ENCODE results near the gene ADIPOR2. TPM values are rescaled to one million over a fixed set of nuclear protein-coding genes. Genes with fewer than 3 reads are reported as not detected.
"Not testable (repeated sequence)": the region's sequence is repeated elsewhere in the genome, so short reads cannot be mapped to it uniquely, and the experiment has no call there.

The ADIPOR2 gene
- polyA plus RNA-seq, 3 donors: 45.9 to 50.6 (median 47.0) TPM

GRCh38 chr12:1817928-1818327 lies 127.1 kb downstream of the ADIPOR2 start:
- DNase-seq (ENCODE audit: extremely low read depth in 1 of 11, low read depth in 9 of 11, low spot score in 4 of 11): not testable (repeated sequence)

GRCh38 chr12:1819050-1819449 lies 128.2 kb downstream of the ADIPOR2 start:
- no peak for DNase-seq (ENCODE audit: extremely low read depth in 1 of 11, low read depth in 9 of 11, low spot score in 4 of 11)

GRCh38 chr12:1819571-1819970 lies 128.7 kb downstream of the ADIPOR2 start:
- DNase-seq (ENCODE audit: extremely low read depth in 1 of 11, low read depth in 9 of 11, low spot score in 4 of 11): no peak

GRCh38 chr12:1820191-1820895 lies 129.5 kb downstream of the ADIPOR2 start, which contains the start of gene LRTM2:
Gene LRTM2, plus strand, starts transcription at chr12:1820565. Its CDS starts 7,584 bp downstream, at chr12:1828149.
- no peak for DNase-seq (ENCODE audit: extremely low read depth in 1 of 11, low read depth in 9 of 11, low spot score in 4 of 11)

GRCh38 chr12:1820896-1821291 lies 130.0 kb downstream of the ADIPOR2 start:
- DNase-seq (ENCODE audit: extremely low read depth in 1 of 11, low read depth in 9 of 11, low spot score in 4 of 11): no peak

- no peak for DNase-seq (ENCODE audit: extremely low read depth in 1 of 11, low read depth in 9 of 11, low spot score in 4 of 11)
These were observed 130.9 kb downstream of the ADIPOR2 start for GRCh38 chr12:1821805-1822204.

GRCh38 chr12:1822699-1823098 lies 131.8 kb downstream of the ADIPOR2 start:
- DNase-seq (ENCODE audit: extremely low read depth in 1 of 11, low read depth in 9 of 11, low spot score in 4 of 11): no peak

GRCh38 chr12:1823237-1823636 lies 132.4 kb downstream of the ADIPOR2 start:
- DNase-seq (ENCODE audit: extremely low read depth in 1 of 11, low read depth in 9 of 11, low spot score in 4 of 11): no peak

- DNase-seq (ENCODE audit: extremely low read depth in 1 of 11, low read depth in 9 of 11, low spot score in 4 of 11): no peak
These were observed 134.7 kb downstream of the ADIPOR2 start for GRCh38 chr12:1825382-1826102.

GRCh38 chr12:1826401-1826800 lies 135.5 kb downstream of the ADIPOR2 start:
- no peak for DNase-seq (ENCODE audit: extremely low read depth in 1 of 11, low read depth in 9 of 11, low spot score in 4 of 11)

GRCh38 chr12:1826867-1827705 lies 136.2 kb downstream of the ADIPOR2 start:
- DNase-seq (ENCODE audit: extremely low read depth in 1 of 11, low read depth in 9 of 11, low spot score in 4 of 11): no peak

GRCh38 chr12:1827826-1828805 lies 137.2 kb downstream of the ADIPOR2 start:
- no peak for DNase-seq (ENCODE audit: extremely low read depth in 1 of 11, low read depth in 9 of 11, low spot score in 4 of 11)

GRCh38 chr12:1828856-1829255 lies 138.0 kb downstream of the ADIPOR2 start:
- DNase-seq (ENCODE audit: extremely low read depth in 1 of 11, low read depth in 9 of 11, low spot score in 4 of 11): no peak

GRCh38 chr12:1829306-1829900 lies 138.5 kb downstream of the ADIPOR2 start:
- no peak for DNase-seq (ENCODE audit: extremely low read depth in 1 of 11, low read depth in 9 of 11, low spot score in 4 of 11)

GRCh38 chr12:1830401-1830845 lies 139.6 kb downstream of the ADIPOR2 start:
- DNase-seq (ENCODE audit: extremely low read depth in 1 of 11, low read depth in 9 of 11, low spot score in 4 of 11): no peak

GRCh38 chr12:1830981-1831963 lies 140.4 kb downstream of the ADIPOR2 start:
- peak; percentile 77 to 92 (median 86) for DNase-seq (ENCODE audit: extremely low read depth in 1 of 11, low read depth in 9 of 11, low spot score in 4 of 11)

Measured in renal cortex interstitium (tissue), 11 donors.